Tongue (tissue), 2 donors: ENCODE measurements around the gene CENPN. TPM values are rescaled to one million over a fixed set of nuclear protein-coding genes. Genes with fewer than 3 reads are reported as not detected.
A peak's percentile ranks its signal among the peaks of the same experiment; 100 is the strongest.

ENCODE experiments used
- DNase-seq: peaks from one replicate; pipeline ENCODE4 v3.0.0-alpha.2; 2015
- total RNA-seq: library from RNA; depleted of rRNA; stranded (reverse); fragments of >200 nt; gene quantifications from one replicate; pipeline ENCODE4 v1.2.3, GENCODE V29; 2014

CENPN gene
- total RNA-seq, 1 donor from 2014 or later: 35.2 TPM

- no peak for DNase-seq
Measured at GRCh38 chr16:80991792-80992430, 15.1 kb upstream of the CENPN start.

GRCh38 chr16:80992676-80993293, 14.2 kb upstream of the CENPN start:
- DNase-seq: no peak

DNA sequence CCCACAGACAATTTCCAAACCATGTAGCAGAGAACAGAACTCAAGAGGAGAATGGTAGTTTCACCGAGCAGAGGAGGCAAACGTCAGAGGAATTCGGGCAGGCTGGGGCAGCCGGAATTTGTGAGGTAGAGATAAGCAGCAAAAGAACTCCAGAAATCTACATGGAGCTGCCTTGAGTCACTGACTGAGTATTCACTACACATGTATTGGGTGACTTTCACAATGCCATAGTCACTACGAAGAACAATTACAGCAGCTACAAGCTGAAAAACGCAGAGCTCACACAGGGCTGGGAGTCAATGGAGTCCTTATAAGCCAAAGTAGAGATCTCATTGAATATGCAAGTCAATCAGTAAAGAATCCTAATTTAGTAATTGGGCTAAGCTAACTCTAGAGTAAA, 13.7 kb upstream of the CENPN start:
- no peak for DNase-seq

DNA sequence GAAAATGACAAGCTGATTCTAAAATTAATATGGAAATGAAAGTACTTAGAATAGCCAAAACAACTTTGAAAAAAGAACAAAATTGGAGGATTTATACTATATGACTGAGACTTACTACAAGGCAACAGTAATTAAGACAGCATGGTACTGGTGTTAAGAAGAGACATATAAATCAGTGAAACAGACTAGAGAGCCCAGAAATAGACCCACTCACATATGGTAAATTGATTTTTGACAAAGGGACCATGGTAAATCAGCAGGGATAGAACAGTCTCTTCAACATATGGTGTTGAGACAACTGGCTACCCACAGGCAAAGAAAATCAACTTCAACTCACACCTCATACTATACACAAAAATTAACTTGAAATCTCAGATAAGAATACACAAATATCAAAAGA, 13.2 kb upstream of the CENPN start:
- DNase-seq: no peak

GRCh38 chr16:80994451-80994850, 12.6 kb upstream of the CENPN start:
- DNase-seq: no peak

DNA sequence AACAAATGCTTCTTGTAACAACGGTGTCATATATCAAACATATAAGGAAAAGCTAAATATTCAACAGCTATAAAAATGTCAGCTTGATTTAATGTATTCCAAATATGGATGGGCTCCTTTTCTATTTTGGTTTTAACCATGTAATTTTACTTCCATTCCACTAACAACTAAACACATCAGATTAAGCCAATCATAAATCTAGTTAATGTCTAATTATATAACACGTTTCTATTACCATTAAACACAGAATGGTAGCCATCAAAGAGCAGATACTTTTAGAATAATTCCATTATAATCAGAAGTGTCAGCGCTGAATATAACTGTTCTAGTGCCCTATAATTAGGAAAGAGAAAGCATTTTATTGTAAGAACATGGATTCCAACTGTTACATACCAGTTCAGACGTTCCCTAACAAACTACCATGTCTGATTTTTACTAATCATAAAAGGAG, 10.3 kb upstream of the CENPN start:
- no peak for DNase-seq

GRCh38 chr16:80997139-80997798, 9.7 kb upstream of the CENPN start:
- no peak for DNase-seq

GRCh38 chr16:80997964-80998620, 8.9 kb upstream of the CENPN start:
- DNase-seq: no peak

DNA sequence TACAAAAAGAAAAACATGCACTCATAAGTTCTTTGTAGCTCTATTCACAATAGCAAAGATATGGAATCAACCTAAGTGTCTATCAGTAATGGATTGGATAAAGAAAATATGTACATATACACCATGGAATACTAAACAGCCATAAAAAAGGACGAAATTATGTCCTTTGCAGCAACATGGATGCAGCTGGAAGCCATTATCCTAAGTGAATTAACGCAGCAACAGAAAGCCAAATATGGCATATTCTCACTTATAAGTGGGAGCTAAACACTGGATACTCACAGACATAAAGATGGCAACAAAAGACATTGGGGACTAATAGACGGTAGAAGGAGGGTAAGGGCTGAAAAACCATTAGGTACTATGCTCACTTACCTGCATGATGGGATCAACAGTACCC, 6.1 kb upstream of the CENPN start:
- no peak for DNase-seq

- no peak for DNase-seq
Measured at GRCh38 chr16:81001330-81001729, 5.7 kb upstream of the CENPN start.

DNA sequence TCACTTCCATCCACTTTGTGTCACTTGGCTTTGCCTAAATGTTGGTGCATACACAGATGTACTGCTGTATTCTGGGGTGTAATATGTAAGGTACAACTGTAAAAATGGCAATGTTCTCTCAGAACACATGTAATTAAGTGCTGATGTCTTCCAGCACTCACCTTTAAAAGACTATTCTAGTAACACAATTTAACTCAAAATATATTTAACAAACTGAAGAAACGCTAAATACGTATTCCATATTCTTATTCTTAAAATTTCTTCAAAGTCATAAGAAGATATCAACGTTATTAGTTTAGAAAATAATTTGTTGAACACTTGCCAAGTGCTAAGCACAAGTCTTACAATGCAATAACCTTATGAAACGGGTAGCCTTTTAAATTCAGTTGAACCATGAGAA, 4.0 kb upstream of the CENPN start:
- DNase-seq: no peak

DNA sequence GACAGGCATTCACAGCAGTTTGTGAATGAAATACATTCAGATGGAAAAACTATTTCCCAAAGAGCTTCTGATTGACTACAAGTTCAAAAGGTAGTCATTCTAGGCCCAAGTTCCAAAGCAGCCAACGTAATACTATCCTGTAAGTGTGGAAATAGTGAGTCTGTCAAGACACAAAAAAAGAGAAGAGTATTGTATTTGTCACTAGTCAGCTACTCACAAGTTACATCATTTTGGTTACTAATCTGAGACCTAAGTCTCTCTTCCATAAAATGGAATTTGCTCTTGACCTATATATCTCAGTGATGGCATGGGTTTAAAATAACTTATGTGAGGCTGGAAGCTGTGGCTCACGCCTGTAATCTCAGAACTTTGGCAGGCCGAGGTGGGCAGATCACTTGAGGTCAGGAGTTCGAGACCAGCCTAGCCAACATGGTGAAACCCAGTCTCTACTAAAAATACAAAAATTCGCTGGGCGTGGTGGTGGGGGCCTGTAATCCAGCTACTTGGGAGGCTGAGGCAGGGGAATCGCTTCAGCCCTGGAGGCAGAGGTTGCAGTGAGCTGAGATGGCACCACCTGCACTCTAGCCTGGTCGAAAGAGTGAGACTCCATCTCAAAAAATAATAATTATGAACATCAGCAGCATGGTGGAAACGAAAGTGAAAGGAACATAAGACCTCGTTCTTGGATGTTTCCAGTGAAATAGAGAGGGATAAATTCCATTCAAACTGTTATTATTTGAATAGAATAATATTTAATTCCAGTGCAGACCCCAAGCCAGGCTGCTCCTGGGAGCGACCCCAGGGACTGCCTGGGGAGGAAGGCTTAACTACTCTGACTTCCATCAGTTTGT, 3.2 kb upstream of the CENPN start:
- no peak for DNase-seq

- peak; percentile 88 for DNase-seq
Measured at GRCh38 chr16:81004646-81005353, 2.2 kb upstream of the CENPN start.

DNA sequence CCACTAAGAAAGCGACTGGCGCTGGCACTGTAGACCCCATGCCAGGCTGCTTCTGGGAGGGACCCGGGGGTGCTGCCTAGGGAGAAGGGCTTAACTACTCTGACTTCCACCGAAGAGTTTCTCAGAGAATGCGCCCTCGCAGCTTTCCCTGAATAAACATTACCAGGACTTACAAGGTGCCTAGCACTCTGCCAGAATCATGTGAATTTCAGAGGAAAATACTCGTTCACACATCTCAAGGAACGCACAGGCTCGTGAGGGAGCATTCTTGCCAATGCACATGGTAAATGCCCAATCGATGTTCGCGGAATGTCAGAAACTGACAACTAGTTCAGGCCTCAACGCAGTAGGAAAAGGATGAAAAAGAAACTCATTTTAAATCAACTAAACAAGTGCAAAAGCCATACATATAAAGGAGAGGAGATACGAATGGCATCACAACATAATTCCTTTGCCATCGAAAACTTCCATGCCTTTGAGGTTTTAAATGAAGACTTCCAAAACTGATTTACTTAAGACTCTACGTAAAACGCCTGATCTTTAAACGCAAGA, 1.3 kb upstream of the CENPN start:
- peak; percentile 33 for DNase-seq

DNA sequence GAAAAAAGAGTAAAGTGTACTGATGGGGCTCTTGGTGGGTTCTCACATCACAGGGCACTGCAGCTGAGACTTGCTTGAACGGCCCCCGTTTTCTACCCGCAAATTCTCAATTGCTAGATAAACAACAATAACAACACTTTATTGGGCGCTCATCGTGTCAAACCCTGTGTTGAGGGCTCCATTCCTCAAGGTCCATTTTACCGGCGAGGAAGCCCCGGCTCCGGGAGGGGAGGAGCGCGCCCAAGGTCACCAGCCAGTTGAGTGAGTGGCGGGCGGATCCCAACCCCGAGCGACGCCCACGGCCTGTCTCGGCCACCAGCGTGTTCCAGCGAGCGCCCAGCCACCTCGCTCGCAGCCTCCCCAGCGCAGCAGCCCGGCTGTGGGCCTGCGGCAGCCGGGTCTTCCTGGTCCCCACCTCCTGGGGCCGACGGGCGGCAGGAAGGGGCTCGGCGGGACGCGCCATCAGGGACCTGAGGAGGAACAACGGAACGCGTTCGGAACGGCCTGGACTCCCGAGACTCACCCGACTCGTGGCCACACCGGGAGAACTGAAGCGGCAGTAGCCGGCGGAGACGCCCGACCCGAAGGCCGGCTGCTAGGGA, 702 bp upstream of the CENPN start:
- peak; percentile 73 for DNase-seq

- no peak for DNase-seq
Measured at GRCh38 chr16:81008505-81008789, 1.4 kb downstream of the CENPN start.

GRCh38 chr16:81012974-81013373, 6.0 kb downstream of the CENPN start:
- DNase-seq: no peak

DNA sequence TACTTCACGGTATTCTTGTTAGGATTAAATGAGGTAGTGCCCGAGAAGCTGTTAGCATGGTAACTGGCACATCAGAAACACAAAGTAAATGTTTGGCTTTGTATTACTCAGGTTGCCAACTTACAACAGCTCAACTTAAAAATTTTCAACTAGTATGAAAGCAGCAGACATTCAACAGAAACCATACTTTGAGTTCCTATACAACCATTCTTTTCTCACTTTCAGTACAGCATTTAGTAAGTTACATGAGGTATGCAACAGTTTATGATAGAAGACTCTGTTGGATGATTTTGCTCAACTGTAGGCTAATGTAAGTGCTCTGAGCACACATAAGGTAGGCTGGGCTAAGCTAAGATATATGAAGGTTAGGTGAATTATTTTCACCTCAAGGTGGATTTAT, 7.7 kb downstream of the CENPN start:
- no peak for DNase-seq

DNA sequence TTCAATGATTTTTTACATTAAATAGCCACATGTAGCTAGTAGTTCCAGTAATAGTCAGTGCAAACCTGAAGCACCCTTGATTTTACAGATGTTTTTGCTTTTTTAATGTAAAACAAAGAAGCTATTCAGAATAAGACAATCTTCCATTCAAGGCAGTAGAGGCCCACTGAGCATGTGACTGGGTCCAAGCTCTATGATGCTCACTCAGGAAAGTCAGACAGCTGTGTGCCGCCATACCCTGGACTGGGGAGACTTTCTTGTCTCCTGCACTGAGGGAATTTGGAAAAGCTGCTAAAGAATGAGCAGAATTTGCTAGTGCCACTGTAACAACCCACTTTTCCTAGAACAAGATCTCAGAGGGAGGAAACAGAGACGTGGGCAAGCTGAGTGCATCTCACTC, 11.5 kb downstream of the CENPN start:
- DNase-seq: no peak

DNA sequence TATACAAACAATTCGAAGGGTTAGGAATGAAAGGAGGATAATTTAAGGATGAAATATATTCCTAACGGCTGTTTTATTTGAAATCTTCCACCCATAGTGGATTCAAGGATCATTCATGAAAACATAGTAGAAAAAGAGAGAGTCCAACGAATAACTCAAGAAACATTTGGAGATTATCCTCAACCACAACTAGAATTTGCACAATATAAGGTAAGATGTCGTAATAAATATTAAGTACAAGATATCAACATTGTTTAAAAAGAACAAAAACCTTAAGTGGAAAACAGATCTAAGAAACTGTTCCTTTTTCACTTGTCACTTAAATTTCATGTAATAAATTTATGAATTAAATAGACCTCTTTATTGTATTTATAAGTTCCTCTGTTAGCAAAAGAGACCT, 19.4 kb downstream of the CENPN start:
- no peak for DNase-seq

- DNase-seq: no peak
Measured at GRCh38 chr16:81029930-81030604, 23.1 kb downstream of the CENPN start.
